DOHH2 (cell line): ENCODE data around the gene SUFU.

Source experiments
- H3F3A ChIP-seq: fragments of 200-600 bp; sonication (generic), shearing (Covaris generic); 2 replicates; pipeline ENCODE4 v1.6.0; 2016; ENCODE audit warnings: antibody characterized with exemption, mild to moderate bottlenecking; ENCODE audit not compliant: control insufficient read depth, insufficient read depth
- H3K27ac ChIP-seq: fragments of 200-600 bp; sonication (generic); 2 replicates; pipeline ENCODE4 v1.5.1; 2014; ENCODE audit warnings: low read depth, mild to moderate bottlenecking, low read length, moderate library complexity
- H3K27me3 ChIP-seq: fragments of 200-600 bp; sonication (generic); 2 replicates; pipeline ENCODE4 v1.6.1; 2014; ENCODE audit warnings: mild to moderate bottlenecking, low read length, mixed read lengths; ENCODE audit not compliant: control insufficient read depth
- H3K36me3 ChIP-seq: fragments of 200-600 bp; sonication (generic); 2 replicates; pipeline ENCODE4 v1.6.1; 2014; ENCODE audit warnings: mild to moderate bottlenecking, low read length, moderate library complexity, mixed read lengths; ENCODE audit not compliant: control insufficient read depth
- H3K4me1 ChIP-seq: fragments of 200-600 bp; sonication (generic); 2 replicates; pipeline ENCODE4 v1.6.1; 2014; ENCODE audit warnings: mild to moderate bottlenecking, low read length, mixed read lengths; ENCODE audit not compliant: control insufficient read depth
- H3K4me2 ChIP-seq: fragments of 200-600 bp; sonication (generic); 2 replicates; pipeline ENCODE4 v1.6.0; 2014; ENCODE audit warnings: mild to moderate bottlenecking, low read length, moderate library complexity
- H3K4me3 ChIP-seq: fragments of 200-600 bp; sonication (generic); 2 replicates; pipeline ENCODE4 v1.5.1; 2014; ENCODE audit warnings: mild to moderate bottlenecking, low read length, mixed read lengths
- H3K79me2 ChIP-seq: fragments of 200-600 bp; sonication (generic); 2 replicates; pipeline ENCODE4 v1.6.1; 2014; ENCODE audit warnings: mild to moderate bottlenecking, low read length, mixed read lengths; ENCODE audit not compliant: control insufficient read depth
- H3K9me2 ChIP-seq: fragments of 200-600 bp; sonication (generic); replicated peaks from 2 replicates; pipeline ENCODE4 v1.6.1; 2014; ENCODE audit warnings: mild to moderate bottlenecking, low read length, mixed read lengths; ENCODE audit not compliant: control insufficient read depth
- H3K9me3 ChIP-seq: fragments of 200-600 bp; sonication (generic); 2 replicates; pipeline ENCODE4 v1.6.1; 2014; ENCODE audit warnings: antibody characterized with exemption, low read length, mixed read lengths; ENCODE audit not compliant: control insufficient read depth, insufficient read depth
- H4K20me1 ChIP-seq: fragments of 200-600 bp; sonication (generic); 2 replicates; pipeline ENCODE4 v1.6.0; 2014; ENCODE audit warnings: low read depth, mild to moderate bottlenecking, antibody characterized with exemption, low read length, moderate library complexity; ENCODE audit not compliant: control insufficient read depth, insufficient read depth
- EZH2phosphoT487 ChIP-seq: fragments of 200-600 bp; sonication (generic); IDR thresholded peaks from 2 replicates; pipeline ENCODE4 v1.6.1; 2017; ENCODE audit warnings: borderline replicate concordance, mild to moderate bottlenecking, antibody characterized with exemption, low read length, moderate library complexity, mixed read lengths
- TF ChIP-seq, protein P1 (sequence below): fragments of 200-600 bp; sonication (generic); IDR thresholded peaks from one replicate; pipeline ENCODE4 v1.5.1; 2014; ENCODE audit warnings: antibody characterized with exemption, mild to moderate bottlenecking, low read depth, low read length; ENCODE audit not compliant: poor library complexity, severe bottlenecking

The SUFU gene

DNA sequence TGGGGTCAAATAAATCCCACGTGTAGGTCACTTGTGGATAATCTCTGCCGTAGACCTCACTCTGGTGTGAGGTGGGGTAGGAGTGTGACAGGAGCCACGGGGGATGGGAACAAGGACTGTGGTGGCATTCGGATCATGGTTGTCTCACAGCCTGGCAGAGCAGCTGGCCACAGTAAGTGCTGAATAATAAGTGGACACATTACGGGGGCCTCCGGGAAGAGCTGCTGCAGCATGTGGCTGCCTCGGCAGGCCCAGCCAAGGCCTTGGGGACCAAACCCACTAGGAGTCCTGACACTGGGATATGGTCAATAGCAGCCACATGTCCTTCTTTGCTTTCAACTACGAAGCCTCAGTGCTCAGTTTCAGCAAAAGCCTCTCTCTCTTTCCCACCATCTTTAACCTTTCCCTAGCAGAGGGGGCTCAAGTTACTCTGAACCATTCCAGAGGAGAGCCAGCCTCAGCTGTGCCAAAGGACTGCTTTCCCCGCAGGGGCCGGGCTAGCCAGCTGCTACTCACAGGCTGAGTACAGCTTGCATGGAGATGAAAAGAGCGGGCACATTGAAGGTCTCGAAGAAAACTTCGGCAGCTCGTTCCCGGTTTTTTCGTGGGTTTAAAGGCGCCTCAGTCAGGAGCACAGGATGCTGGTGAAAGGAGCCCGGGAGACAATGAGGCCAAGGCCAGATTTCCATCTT lies 18.5 kb upstream of the SUFU start:
- peaks cover 12% of the 10 kb centered on the region for H3K4me1 ChIP-seq
- no peak overlapping the region for H3K4me3 ChIP-seq
- no peaks in the 10 kb centered on the region for H3K79me2 ChIP-seq
- no peaks in the 10 kb centered on the region for H3K9me3 ChIP-seq
- H3K36me3 ChIP-seq = peaks cover 86% of the 10 kb centered on the region
- no peaks in the 10 kb centered on the region for H4K20me1 ChIP-seq
- no peaks in the 10 kb centered on the region for H3K27me3 ChIP-seq
- no peak overlapping the region for H3K27ac ChIP-seq
- H3K9me2 ChIP-seq = no peaks in the 10 kb centered on the region
- TF ChIP-seq, protein P1, sequence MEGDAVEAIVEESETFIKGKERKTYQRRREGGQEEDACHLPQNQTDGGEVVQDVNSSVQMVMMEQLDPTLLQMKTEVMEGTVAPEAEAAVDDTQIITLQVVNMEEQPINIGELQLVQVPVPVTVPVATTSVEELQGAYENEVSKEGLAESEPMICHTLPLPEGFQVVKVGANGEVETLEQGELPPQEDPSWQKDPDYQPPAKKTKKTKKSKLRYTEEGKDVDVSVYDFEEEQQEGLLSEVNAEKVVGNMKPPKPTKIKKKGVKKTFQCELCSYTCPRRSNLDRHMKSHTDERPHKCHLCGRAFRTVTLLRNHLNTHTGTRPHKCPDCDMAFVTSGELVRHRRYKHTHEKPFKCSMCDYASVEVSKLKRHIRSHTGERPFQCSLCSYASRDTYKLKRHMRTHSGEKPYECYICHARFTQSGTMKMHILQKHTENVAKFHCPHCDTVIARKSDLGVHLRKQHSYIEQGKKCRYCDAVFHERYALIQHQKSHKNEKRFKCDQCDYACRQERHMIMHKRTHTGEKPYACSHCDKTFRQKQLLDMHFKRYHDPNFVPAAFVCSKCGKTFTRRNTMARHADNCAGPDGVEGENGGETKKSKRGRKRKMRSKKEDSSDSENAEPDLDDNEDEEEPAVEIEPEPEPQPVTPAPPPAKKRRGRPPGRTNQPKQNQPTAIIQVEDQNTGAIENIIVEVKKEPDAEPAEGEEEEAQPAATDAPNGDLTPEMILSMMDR = no peak
- no peak for TF ChIP-seq EZH2phosphoT487
- H3K4me2 ChIP-seq = no peak overlapping the region
- no peaks in the 10 kb centered on the region for H3F3A ChIP-seq

DNA sequence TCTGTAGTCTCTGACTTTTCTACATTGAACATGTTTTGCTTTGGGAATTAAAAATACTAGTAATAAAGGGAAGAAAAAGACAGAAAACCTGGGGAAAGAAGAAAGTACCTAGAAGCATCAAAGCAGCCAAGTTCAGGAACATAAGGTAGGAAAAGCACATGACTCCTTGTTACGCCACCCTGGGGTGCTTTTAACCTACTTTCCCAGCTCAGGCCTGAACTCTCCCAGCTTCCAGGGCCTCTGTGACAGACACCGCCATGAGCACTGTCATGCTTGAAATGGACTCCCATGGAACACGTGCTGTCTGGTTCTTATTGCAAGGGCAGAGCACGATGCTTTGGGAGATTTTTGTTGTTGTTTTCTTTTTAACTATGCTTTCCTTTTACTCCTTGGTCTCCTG lies 12.6 kb upstream of the SUFU start:
- Histone ChIP-seq H3K9me3 (no peaks in the 10 kb centered on the region), H4K20me1 (no peaks in the 10 kb centered on the region; the same call in 1 of the 2 replicates), H3K4me3 (no peak overlapping the region), H3K4me1 (no peaks in the 10 kb centered on the region), H3K27me3 (no peaks in the 10 kb centered on the region), H3K9me2 (no peaks in the 10 kb centered on the region), H3K36me3 (peaks cover 47% of the 10 kb centered on the region), H3K4me2 (no peak overlapping the region), H3K27ac (no peak overlapping the region), H3F3A (no peaks in the 10 kb centered on the region), H3K79me2 (peaks cover 47% of the 10 kb centered on the region)
- TF ChIP-seq, protein P1 = no peak
- TF ChIP-seq EZH2phosphoT487 = no peak

DNA sequence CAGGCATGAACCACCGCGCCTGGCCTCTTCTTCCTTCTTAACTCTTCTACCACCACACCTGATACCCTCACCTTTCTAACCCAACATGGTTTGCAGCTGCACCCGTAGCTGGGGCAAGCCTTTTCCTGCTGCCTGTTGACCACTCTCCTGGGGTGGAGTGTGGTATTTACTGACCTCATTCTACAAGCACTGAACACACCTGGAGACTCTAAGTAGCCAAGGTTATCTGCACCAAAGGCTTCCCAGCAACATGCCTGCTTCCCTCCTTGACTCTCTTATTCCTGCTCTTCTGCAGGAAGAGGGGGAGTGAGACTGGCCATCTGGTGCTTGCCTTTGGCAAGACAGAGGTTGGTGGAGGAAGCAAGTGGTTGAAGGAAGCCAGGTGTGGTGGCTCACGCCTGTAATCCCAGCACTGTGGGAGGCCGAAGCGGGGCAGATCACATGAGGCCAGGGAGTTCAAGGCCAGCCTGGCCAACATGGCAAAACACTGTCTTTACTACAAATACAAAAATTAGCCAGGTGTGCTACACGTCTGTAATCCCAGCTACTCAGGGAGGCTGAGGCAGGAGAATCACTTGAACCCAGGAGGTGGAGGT lies 11.3 kb upstream of the SUFU start:
- no peak for TF ChIP-seq EZH2phosphoT487
- TF ChIP-seq, protein P1 = no peak

More for the DNA sequence above, 11.3 kb upstream of the SUFU start:
- Histone ChIP-seq H3K36me3 (peaks cover 39% of the 10 kb centered on the region), H3K27ac (no peak overlapping the region), H3K4me3 (no peak overlapping the region), H3K79me2 (peaks cover 60% of the 10 kb centered on the region), H3K27me3 (no peaks in the 10 kb centered on the region), H3K9me2 (no peaks in the 10 kb centered on the region), H3K4me1 (no peaks in the 10 kb centered on the region), H3K4me2 (no peak overlapping the region), H3K9me3 (no peaks in the 10 kb centered on the region), H4K20me1 (peaks cover 4% of the 10 kb centered on the region; the same call in 1 of the 2 replicates), H3F3A (no peaks in the 10 kb centered on the region)
